ENCODE results near the gene ITGB7. TPM values are rescaled to one million over a fixed set of nuclear protein-coding genes. Genes with fewer than 3 reads are reported as not detected.

ITGB7 gene
- total RNA-seq, 2 experiments from 2014 or later: 32.3 to 32.5 TPM

DNA sequence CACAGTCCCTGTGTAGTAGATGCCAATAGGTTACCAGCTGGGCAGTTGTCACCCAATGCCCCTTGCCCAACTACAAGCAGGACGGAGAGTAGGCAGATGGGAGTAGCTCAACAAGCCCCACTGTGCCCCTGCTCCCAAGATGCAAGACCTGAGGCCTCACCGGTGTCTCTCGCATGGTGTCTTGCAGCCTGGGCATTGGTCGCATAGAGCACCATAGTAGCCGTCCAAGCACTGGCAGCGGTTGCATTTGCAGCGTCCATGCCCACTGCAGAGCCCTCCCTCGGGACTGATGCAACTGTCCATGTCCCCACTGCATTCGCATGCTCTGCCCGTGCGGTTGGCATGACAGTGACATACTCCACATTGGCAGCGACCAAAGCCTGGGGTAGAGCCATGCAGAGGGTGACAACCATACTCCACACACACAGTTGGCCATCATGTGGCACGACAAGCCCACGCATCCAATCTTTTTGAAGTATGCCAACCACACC lies 14.5 kb downstream of the ITGB7 start:
- intact Hi-C loops (cut with micrococcal nuclease): no loop called here
- peaks cover 15% of the 10 kb centered on the region for H3K36me3 Mint-ChIP-seq (ENCODE audit: low read depth)
- CTCF ChIA-PET: interaction anchor here (1.2 kb wide), 1 partner anchor 33 kb away, joined by 3 read pairs; no protein-coding TSS in a partner anchor

DNA sequence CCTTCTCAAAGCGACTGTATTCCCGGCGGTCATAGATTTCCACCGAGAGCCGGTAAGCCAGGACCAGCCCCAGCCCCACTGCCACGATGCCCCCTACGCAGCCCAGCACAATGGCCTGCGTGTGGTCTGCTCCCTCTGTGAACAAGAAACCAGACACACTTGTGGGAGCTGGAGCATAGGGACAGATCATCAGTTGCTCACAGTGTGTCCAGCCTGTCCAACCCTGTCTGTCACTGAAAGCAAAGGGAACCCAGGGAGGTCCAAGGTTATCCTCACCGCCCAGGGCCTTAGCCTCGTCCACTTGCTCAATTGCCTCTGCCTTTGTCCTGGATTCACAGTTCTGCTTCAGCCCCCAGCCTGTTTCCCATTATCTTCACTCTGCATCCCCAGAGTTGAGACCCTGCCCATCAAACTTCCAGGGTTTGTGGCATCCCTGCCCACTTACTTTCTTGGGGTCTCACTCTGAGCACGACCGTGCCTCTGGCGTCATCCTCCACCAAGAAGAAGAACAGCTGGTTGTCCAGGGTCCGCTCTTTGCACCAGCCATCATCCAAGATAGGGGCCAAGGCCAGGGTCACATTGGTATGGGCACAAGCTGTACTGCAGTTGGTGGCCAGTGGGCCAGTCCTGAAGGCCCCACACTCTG lies 15.0 kb downstream of the ITGB7 start:
- Mint-ChIP-seq H3K4me1 (ENCODE audit: low read depth) (peaks cover 14% of the 10 kb centered on the region), H3K27ac (peak overlapping the region; percentile 13), H3K9me3 (no peaks in the 10 kb centered on the region), H3K36me3 (ENCODE audit: low read depth) (peaks cover 19% of the 10 kb centered on the region), H3K4me3 (no peak overlapping the region), H3K27me3 (ENCODE audit: low read depth) (no peaks in the 10 kb centered on the region)
- no peak for DNase-seq
- CTCF ChIA-PET: interaction anchor here (1.2 kb wide), 1 partner anchor 32 kb away, joined by 3 read pairs; no protein-coding TSS in a partner anchor
- intact Hi-C loops (cut with micrococcal nuclease): no loop called here

More for the DNA sequence above, 14.5 kb downstream of the ITGB7 start:
- Mint-ChIP-seq H3K27ac (no peak overlapping the region), H3K4me1 (ENCODE audit: low read depth) (peaks cover 16% of the 10 kb centered on the region), H3K4me3 (no peak overlapping the region), H3K9me3 (no peaks in the 10 kb centered on the region), H3K27me3 (ENCODE audit: low read depth) (no peaks in the 10 kb centered on the region)
- no peak for DNase-seq

DNA sequence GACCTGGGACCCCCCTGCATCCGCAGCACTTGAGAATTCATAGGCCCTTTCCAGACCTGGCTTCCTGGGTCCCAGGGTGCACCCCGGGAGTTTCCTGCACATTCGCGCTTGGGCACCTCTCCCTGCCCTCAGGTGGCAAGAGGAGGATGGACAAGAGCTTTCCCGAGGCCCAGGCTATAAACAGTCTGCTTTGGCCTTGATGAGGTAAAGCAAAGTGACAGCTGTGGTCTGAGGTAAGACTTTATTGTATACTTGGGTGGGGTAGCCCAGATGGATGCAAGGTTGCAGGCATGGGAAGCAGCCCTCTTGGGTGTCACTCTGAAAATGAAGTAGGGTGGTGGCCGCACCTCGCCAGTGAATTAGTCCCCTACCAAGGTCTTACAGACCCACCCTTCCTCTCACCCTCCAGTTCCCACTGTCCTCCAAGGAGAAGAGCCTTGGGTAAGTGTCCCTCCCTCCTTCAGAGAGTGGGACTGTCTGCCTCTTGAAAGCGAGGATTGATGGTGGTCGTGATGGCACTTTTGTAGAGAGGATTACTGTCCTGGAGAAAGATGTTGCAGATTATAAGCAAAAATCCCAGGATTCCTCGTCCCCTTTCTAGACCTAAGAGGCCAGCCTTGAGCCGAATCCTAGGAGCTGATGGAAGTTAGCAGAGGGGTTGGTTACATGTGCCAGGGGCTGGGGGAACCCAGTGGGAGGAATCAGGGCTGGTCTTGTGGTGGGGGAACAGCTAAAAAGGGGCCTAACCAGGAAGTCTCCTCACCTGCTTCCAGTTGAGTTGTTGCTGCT lies 15.8 kb downstream of the ITGB7 start:
- peaks cover 10% of the 10 kb centered on the region for H3K4me1 Mint-ChIP-seq (ENCODE audit: low read depth)
- peak overlapping the region; percentile 13 for H3K27ac Mint-ChIP-seq
- no peaks in the 10 kb centered on the region for H3K9me3 Mint-ChIP-seq
- H3K36me3 Mint-ChIP-seq (ENCODE audit: low read depth): peaks cover 21% of the 10 kb centered on the region
- DNase-seq: no peak
- H3K27me3 Mint-ChIP-seq (ENCODE audit: low read depth): no peaks in the 10 kb centered on the region
- intact Hi-C loops (cut with micrococcal nuclease): no loop called here
- no peak overlapping the region for H3K4me3 Mint-ChIP-seq
- CTCF ChIA-PET: interaction anchor here (0.7 to 3.2 kb wide), 3 partner anchors 10 to 122 kb away, joined by 3 to 31 read pairs (median 4); no protein-coding TSS in a partner anchor

DNA sequence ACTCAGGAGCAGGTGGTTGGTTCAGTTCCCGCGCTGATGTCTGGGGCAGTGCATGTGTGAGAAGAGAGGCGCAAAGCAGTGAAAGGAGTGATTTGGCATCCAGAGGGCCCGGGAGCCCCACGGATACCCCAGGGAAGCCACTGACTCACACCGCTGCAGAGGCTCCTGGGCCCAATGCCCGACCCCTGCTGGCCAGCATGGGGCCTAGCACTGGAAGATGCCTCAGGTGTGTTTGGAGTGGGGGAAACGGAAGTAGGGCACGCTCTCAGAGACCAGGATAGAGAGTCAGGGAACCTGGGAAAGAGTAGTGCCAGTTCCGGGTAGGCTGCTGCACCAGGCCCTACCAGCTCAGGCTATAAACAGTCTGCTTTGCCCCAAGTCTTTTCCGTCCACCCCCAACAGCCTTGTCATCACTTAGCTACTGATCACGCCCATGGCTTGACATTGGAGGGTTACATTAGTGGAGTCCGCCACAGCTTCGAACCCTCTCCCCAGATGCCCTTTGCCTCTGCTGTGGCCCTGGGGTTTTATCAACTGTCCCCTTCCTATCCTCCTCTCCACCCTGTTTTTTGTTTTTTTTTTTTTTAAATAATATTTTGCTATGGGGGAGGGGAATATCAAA lies 16.8 kb downstream of the ITGB7 start:
- CTCF ChIA-PET: interaction anchor here (0.6 to 3.2 kb wide), 9 partner anchors 7 to 121 kb away, joined by 3 to 31 read pairs (median 4); no protein-coding TSS in a partner anchor
- Mint-ChIP-seq H3K4me1 (ENCODE audit: low read depth) (peaks cover 13% of the 10 kb centered on the region), H3K27me3 (ENCODE audit: low read depth) (no peaks in the 10 kb centered on the region), H3K36me3 (ENCODE audit: low read depth) (peaks cover 24% of the 10 kb centered on the region), H3K27ac (peak overlapping the region; percentile 32), H3K9me3 (no peaks in the 10 kb centered on the region), H3K4me3 (no peak overlapping the region)
- intact Hi-C loops (cut with micrococcal nuclease): loop anchor here (1.0 kb wide), 1 partner anchor 31 kb away; no protein-coding TSS in a partner anchor
- peak; percentile 61 for DNase-seq

DNA sequence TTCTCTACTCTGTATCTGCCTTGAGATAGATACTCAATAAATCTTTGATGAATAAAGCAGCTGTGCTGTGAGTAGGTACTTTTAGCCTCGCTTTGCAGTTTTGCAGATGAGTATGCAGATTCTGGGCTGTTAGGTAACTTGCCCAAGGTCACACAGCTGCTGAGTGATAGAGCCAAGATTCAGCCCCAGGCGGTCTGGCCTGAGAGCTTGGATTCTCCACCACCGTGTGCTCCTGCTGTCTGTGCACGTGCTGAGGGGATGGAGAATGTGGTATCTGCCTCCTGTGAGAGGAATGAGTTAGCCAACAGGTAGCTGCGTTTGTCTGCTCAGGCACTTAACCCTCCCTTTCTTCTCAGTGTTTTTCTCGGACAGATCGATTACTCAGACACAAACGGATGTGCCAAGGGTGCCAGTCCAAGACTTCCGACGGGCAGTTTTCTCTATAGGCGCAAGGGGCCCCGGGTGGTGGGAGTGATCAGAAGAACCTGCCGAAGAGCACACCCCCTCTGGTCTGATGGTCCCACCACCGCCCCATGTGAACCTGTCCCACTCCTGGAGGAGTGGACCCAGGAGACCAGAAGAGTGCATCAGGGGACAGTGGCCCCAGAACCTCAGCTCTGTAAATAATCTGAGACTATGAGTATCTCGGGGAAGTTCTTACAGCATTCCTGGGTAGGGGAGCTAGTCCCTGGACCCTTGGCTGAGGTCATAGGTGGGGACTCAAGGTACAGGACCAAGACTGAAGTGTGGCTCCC lies 19.7 kb downstream of the ITGB7 start:
- H3K4me1 Mint-ChIP-seq (ENCODE audit: low read depth): peaks cover 39% of the 10 kb centered on the region
- intact Hi-C loops (cut with micrococcal nuclease): loop anchor here (10.0 kb wide), 1 partner anchor 487 kb away; the partner anchor contains the start of gene ATP5MC2
- no peaks in the 10 kb centered on the region for H3K9me3 Mint-ChIP-seq
- H3K36me3 Mint-ChIP-seq (ENCODE audit: low read depth): peaks cover 29% of the 10 kb centered on the region
- no peaks in the 10 kb centered on the region for H3K27me3 Mint-ChIP-seq (ENCODE audit: low read depth)
- H3K4me3 Mint-ChIP-seq: no peak overlapping the region
- no peak overlapping the region for H3K27ac Mint-ChIP-seq
- CTCF ChIA-PET: interaction anchor here (0.7 to 3.2 kb wide), 12 partner anchors 8 to 158 kb away, joined by 3 to 13 read pairs (median 4); no protein-coding TSS in a partner anchor
- no peak for DNase-seq

DNA sequence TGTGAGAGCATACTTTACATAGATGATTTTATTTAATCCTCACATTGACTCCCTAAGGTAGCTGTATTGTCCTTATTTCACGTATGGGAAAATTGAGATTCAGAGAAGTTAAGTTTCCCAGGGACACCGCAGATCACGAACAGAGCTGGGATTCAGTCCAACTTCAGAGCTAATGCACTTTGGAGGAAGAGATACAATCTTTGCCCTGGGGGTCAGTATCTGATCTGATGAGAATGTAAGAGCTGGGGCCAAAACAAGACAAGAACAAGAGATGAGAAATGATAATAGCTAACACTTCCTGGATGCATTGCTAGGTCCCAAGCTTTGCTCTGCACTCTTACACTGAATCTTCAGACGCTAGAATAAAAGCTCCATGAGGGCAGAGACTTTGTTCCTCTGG lies 20.3 kb downstream of the ITGB7 start:
- no peak for DNase-seq
- Mint-ChIP-seq H3K9me3 (no peaks in the 10 kb centered on the region), H3K4me3 (no peak overlapping the region), H3K4me1 (ENCODE audit: low read depth) (peaks cover 45% of the 10 kb centered on the region), H3K36me3 (ENCODE audit: low read depth) (peaks cover 35% of the 10 kb centered on the region), H3K27ac (no peak overlapping the region), H3K27me3 (ENCODE audit: low read depth) (no peaks in the 10 kb centered on the region)
- CTCF ChIA-PET: interaction anchor here (0.7 to 3.2 kb wide), 12 partner anchors 8 to 159 kb away, joined by 3 to 13 read pairs (median 4); no protein-coding TSS in a partner anchor
- intact Hi-C loops (cut with micrococcal nuclease): loop anchor here (10.0 kb wide), 1 partner anchor 488 kb away; the partner anchor contains the start of gene ATP5MC2

DNA sequence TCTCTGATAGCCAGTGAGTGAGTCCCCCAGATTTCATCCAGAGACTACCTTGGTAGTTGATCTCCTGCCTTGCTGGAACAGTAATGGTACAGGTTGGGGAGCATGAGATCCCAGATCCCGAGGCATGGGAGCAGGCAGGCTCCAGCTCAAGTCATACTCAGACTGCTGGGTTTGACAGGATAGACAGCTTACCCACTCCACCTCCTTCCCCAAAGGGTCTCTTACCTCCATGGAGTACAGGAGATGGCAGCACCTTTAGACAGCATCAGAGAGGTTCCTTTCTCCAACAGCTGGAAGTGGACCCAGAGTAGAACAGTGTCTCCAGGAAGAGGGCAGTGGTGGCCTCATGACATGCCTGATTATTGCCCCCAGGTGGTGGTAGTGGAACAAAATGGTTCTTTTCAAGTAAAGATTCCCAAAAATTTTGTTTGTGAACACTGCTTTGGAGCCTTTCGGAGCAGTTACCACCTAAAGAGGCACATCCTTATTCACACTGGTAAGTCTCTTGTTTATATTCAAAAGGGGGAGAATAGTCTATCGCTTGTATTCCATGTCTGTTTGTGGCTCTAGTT lies 21.4 kb downstream of the ITGB7 start:
- Mint-ChIP-seq H3K27me3 (ENCODE audit: low read depth) (no peaks in the 10 kb centered on the region), H3K27ac (peak overlapping the region; percentile 50), H3K4me1 (ENCODE audit: low read depth) (peaks cover 50% of the 10 kb centered on the region), H3K4me3 (no peak overlapping the region), H3K9me3 (no peaks in the 10 kb centered on the region), H3K36me3 (ENCODE audit: low read depth) (peaks cover 41% of the 10 kb centered on the region)
- no peak for DNase-seq
- intact Hi-C loops (cut with micrococcal nuclease): loop anchor here (10.0 kb wide), 1 partner anchor 489 kb away; the partner anchor contains the start of gene ATP5MC2
- CTCF ChIA-PET: interaction anchor here (0.7 to 3.2 kb wide), 8 partner anchors 9 to 135 kb away, joined by 3 to 13 read pairs (median 4); no protein-coding TSS in a partner anchor

DNA sequence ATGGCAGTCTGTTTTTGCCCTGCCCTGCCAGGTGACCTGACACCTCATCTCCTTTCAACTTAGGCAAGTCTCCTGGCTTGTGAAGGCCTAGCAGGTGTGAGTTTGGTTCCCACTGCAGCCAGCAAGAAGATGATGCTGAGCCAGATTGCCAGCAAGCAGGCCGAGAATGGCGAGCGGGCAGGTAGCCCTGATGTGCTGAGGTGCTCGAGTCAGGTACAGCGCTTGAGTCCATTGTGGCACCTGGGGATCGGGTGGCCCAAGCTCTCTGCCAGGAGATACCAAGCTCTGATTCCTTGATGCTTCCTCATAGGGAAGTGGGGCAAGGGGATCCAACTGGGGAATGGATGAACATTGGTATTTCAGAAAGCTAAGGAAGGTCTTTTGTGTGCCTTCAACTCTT lies 22.2 kb downstream of the ITGB7 start:
- CTCF ChIA-PET: interaction anchor here (0.6 to 3.2 kb wide), 8 partner anchors 10 to 324 kb away, joined by 3 to 13 read pairs (median 4); no protein-coding TSS in a partner anchor
- H3K36me3 Mint-ChIP-seq (ENCODE audit: low read depth): peaks cover 41% of the 10 kb centered on the region
- intact Hi-C loops (cut with micrococcal nuclease): loop anchor here (5.0 to 10.0 kb wide), 3 partner anchors 138 to 490 kb away; partner anchors contain the start of genes ATP5MC2 and PCBP2
- DNase-seq: no peak
- peak overlapping the region; percentile 50 for H3K27ac Mint-ChIP-seq
- no peak overlapping the region for H3K4me3 Mint-ChIP-seq
- peaks cover 45% of the 10 kb centered on the region for H3K4me1 Mint-ChIP-seq (ENCODE audit: low read depth)
- no peaks in the 10 kb centered on the region for H3K9me3 Mint-ChIP-seq
- no peaks in the 10 kb centered on the region for H3K27me3 Mint-ChIP-seq (ENCODE audit: low read depth)

DNA sequence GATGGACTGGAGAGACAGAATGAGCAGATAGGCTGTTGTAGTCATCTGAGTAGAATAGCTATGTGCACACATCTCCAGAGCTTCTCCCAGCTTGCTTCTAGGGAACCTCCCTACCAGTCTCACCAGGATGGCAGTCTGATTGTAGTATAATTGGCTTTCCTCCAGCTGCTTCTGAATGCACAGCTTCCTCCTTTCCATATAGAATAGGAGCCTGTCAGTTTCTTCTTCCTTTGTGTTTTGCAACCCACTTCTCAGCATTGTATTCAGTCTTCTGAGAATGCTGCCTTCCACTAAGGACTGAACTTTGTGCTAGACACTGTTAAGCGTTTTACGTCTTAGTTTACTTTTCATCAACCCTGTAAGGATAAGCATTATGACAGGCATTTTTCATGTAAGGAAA lies 24.1 kb downstream of the ITGB7 start:
- CTCF ChIA-PET: interaction anchor here (0.6 to 4.5 kb wide), 5 partner anchors 15 to 95 kb away, joined by 3 to 25 read pairs (median 11); no protein-coding TSS in a partner anchor
- H3K27ac Mint-ChIP-seq: peak overlapping the region; percentile 6
- H3K4me1 Mint-ChIP-seq (ENCODE audit: low read depth): peaks cover 50% of the 10 kb centered on the region
- peak overlapping the region; percentile 87 for H3K4me3 Mint-ChIP-seq
- intact Hi-C loops (cut with micrococcal nuclease): loop anchor here (1.0 to 10.0 kb wide), 4 partner anchors 15 to 492 kb away; partner anchors contain the start of genes ATP5MC2 and PCBP2
- no peaks in the 10 kb centered on the region for H3K9me3 Mint-ChIP-seq
- DNase-seq: no peak
- no peaks in the 10 kb centered on the region for H3K27me3 Mint-ChIP-seq (ENCODE audit: low read depth)
- peaks cover 36% of the 10 kb centered on the region for H3K36me3 Mint-ChIP-seq (ENCODE audit: low read depth)

DNA sequence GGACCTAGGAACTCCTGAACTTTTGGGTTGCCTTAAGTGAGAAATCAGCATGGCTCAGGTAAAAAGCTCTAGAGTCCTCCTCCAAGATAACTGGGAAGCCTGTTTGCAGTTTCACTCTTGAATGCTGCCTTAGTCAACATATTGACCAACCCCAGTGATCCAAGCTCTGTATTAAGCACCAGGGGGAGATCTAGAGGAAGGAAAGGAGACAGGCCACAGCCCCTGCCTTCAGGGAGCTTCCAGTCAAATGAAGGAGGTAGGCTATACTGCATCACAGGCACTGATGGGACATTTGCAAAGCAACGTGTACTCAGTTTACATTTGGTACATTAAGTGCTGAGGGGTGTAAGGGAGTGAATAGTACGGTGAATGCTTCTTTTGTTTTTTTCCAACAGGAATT lies 25.1 kb downstream of the ITGB7 start:
- H3K36me3 Mint-ChIP-seq (ENCODE audit: low read depth): peaks cover 30% of the 10 kb centered on the region
- H3K4me1 Mint-ChIP-seq (ENCODE audit: low read depth): peaks cover 50% of the 10 kb centered on the region
- intact Hi-C loops (cut with micrococcal nuclease): loop anchor here (5.0 to 10.0 kb wide), 3 partner anchors 135 to 493 kb away; partner anchors contain the start of genes ATP5MC2 and PCBP2
- no peaks in the 10 kb centered on the region for H3K9me3 Mint-ChIP-seq
- H3K4me3 Mint-ChIP-seq: peak overlapping the region; percentile 87
- CTCF ChIA-PET: interaction anchor here (0.6 to 4.5 kb wide), 10 partner anchors 9 to 139 kb away, joined by 3 to 25 read pairs (median 4); partner anchors contain the start of gene ESPL1
- DNase-seq: no peak
- H3K27ac Mint-ChIP-seq: peak overlapping the region; percentile 96
- no peaks in the 10 kb centered on the region for H3K27me3 Mint-ChIP-seq (ENCODE audit: low read depth)
